DMS79 treated with DMSO at 0.1 percent for 48 hours (cell line): ENCODE results near the gene OR4C16.

ENCODE experiments used
- DNase-seq: peaks from one replicate; lab custom pipeline; 2025; lab: John Stamatoyannopoulos, UW

Gene OR4C16, protein sequence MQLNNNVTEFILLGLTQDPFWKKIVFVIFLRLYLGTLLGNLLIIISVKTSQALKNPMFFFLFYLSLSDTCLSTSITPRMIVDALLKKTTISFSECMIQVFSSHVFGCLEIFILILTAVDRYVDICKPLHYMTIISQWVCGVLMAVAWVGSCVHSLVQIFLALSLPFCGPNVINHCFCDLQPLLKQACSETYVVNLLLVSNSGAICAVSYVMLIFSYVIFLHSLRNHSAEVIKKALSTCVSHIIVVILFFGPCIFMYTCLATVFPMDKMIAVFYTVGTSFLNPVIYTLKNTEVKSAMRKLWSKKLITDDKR

DNA sequence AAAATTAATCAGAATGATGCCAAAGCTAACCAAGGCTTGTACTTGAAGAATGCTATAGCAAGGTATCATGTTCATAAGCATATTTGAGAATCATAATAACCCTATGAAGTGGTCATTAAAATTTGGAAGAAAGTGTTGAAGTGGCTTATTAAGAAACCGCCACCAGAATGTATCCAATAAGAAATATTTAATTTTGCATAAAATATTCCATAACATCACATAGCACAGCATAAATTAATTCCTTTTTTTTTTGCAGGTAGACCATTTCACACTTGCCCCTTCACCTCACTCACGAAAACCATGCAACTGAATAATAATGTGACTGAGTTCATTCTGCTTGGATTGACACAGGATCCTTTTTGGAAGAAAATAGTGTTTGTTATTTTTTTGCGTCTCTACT, at the start of gene OR4C16:
Gene OR4C16, plus strand, starts transcription at position 301 of the 400 bp plus-strand sequence. Its CDS starts 0 bp downstream, at position 301.
- no peak for DNase-seq

DNA sequence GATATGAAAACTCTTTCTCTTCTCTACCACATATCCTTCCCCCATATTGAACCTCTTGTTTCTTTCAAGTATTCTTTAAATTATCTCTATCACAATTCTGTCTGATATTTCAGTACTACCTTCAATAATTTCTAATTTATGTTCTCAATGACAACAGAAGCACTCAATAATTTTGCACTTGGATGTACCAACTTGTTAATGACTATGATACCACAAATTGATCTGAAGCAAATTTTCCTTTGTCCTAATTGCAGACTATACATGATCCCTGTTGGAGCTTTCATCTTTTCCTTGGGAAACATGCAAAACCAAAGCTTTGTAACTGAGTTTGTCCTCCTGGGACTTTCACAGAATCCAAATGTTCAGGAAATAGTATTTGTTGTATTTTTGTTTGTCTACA, 17.8 kb upstream of the OR4C16 start, which contains the start of gene OR4C15:
Gene OR4C15, plus strand, starts transcription at position 301 of the 400 bp plus-strand sequence. Its CDS starts 0 bp downstream, at position 301.
- DNase-seq = no peak

DNA sequence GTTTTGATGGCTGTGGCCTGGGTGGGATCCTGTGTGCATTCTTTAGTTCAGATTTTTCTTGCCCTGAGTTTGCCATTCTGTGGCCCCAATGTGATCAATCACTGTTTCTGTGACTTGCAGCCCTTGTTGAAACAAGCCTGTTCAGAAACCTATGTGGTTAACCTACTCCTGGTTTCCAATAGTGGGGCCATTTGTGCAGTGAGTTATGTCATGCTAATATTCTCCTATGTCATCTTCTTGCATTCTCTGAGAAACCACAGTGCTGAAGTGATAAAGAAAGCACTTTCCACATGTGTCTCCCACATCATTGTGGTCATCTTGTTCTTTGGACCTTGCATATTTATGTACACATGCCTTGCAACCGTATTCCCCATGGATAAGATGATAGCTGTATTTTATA, 620 bp downstream of the OR4C16 start:
- DNase-seq = no peak

DNA sequence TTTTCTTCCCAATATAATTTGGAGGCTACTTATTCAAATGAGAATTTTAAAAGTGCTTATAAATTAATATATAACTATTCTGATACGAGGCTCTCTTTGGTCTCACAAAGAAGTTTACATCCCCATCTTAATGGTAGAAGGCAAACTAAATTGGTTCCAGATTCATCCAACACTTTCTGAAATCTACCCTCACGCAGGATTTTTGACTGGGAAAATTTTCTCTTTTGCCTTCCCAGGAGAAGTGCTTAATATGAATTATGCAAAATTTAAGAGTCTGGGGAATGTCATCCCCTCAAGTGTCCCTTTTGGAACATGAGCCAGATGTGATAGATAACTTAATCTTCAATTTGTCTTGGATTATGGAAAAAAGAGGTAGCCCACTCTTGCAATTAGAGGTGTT, 35.6 kb downstream of the OR4C16 start, which contains the start of gene OR4C11:
Gene OR4C11, minus strand, starts transcription at position 101 of the 400 bp plus-strand sequence. CDS start 3,272 bp downstream, outside the sequence.
- DNase-seq = no peak
